Activated naive CD8-positive, alpha-beta T cell treated with anti-CD3 and anti-CD28 coated beads, Interleukin-2, amount 10 ng/mL, durations not matched to agents 7 days and 5 days (primary cell): ENCODE measurements around the gene ETHE1. TPM values are rescaled to one million over a fixed set of nuclear protein-coding genes. Genes with fewer than 3 reads are reported as not detected.

Experiments used
- ATAC-seq: fragments of 150-1000 bp; cut with Tn5 transposase; one replicate; pipeline ENCODE4 v1.10.0; 2021; ENCODE audit warnings: low read depth, moderate library complexity
- POLR2A ChIA-PET: fragments of 350-600 bp; sonication (Branson Sonifier 250); formaldehyde crosslinking; loops from one replicate; lab custom pipeline; 2021; ENCODE audit warnings: antibody characterized with exemption; lab: Charles Lee
- DNase-seq: peaks from one replicate; pipeline ENCODE4 v3.0.0; 2021
- H3K27ac Mint-ChIP-seq: one replicate; pipeline ENCODE4 v1.8.0; 2022; ENCODE audit warnings: mild to moderate bottlenecking, mixed read lengths
- H3K27me3 Mint-ChIP-seq: one replicate; pipeline ENCODE4 v1.8.0; 2022; ENCODE audit warnings: mild to moderate bottlenecking, moderate library complexity, mixed read lengths
- H3K36me3 Mint-ChIP-seq: one replicate; pipeline ENCODE4 v1.8.0; 2021; ENCODE audit warnings: mild to moderate bottlenecking, mixed read lengths
- H3K4me1 Mint-ChIP-seq: one replicate; pipeline ENCODE4 v1.8.0; 2021; ENCODE audit warnings: mixed read lengths
- H3K4me3 Mint-ChIP-seq: one replicate; pipeline ENCODE4 v1.8.0; 2022; ENCODE audit warnings: mild to moderate bottlenecking, moderate library complexity, mixed read lengths
- H3K9me3 Mint-ChIP-seq: one replicate; pipeline ENCODE4 v1.8.0; 2021; ENCODE audit warnings: mixed read lengths
- total RNA-seq, 2 experiments: library from RNA; stranded (reverse); gene quantifications; one replicate each; pipeline ENCODE4 v1.2.3, GENCODE V29; 2021

Gene ETHE1
- total RNA-seq, 2 experiments from 2014 or later = 57.1 to 61.1 TPM

GRCh38 chr19:43545981-43546380, 19.0 kb upstream of the ETHE1 start:
- Mint-ChIP-seq H3K27ac (no peak overlapping the region), H3K4me1 (no peaks in the 10 kb centered on the region)

GRCh38 chr19:43545276-43545675, 18.3 kb upstream of the ETHE1 start:
- Mint-ChIP-seq H3K36me3 (peaks cover 13% of the 10 kb centered on the region), H3K4me3 (no peak overlapping the region), H3K9me3 (no peaks in the 10 kb centered on the region), H3K27ac (peak overlapping the region; percentile 50), H3K4me1 (no peaks in the 10 kb centered on the region), H3K27me3 (no peaks in the 10 kb centered on the region)
- POLR2A ChIA-PET = interaction anchor here (0.8 kb wide), 1 partner anchor 12 kb away, joined by 4 read pairs; no protein-coding TSS in a partner anchor
- ATAC-seq (no peak), DNase-seq (no peak)

More at GRCh38 chr19:43545981-43546380, 19.0 kb upstream of the ETHE1 start:
- no peak for DNase-seq
- H3K9me3 Mint-ChIP-seq = no peaks in the 10 kb centered on the region
- no peak overlapping the region for H3K4me3 Mint-ChIP-seq
- POLR2A ChIA-PET = interaction anchor here (0.6 to 0.8 kb wide), 2 partner anchors 9 to 12 kb away, joined by 3 to 4 read pairs; no protein-coding TSS in a partner anchor
- H3K27me3 Mint-ChIP-seq = no peaks in the 10 kb centered on the region
- no peak for ATAC-seq
- peaks cover 14% of the 10 kb centered on the region for H3K36me3 Mint-ChIP-seq

- ATAC-seq (no peak), DNase-seq (no peak)
- no peak overlapping the region for H3K4me3 Mint-ChIP-seq
- no peaks in the 10 kb centered on the region for H3K27me3 Mint-ChIP-seq
- H3K36me3 Mint-ChIP-seq = peaks cover 22% of the 10 kb centered on the region
- no peak overlapping the region for H3K27ac Mint-ChIP-seq
- peaks cover 3% of the 10 kb centered on the region for H3K9me3 Mint-ChIP-seq
- POLR2A ChIA-PET = interaction anchor here (1.1 kb wide), 1 partner anchor 37 kb away, joined by 3 read pairs; no protein-coding TSS in a partner anchor
- no peaks in the 10 kb centered on the region for H3K4me1 Mint-ChIP-seq
These were observed 17.1 kb upstream of the ETHE1 start for GRCh38 chr19:43544077-43544476.

GRCh38 chr19:43541920-43542650, 15.1 kb upstream of the ETHE1 start:
- Mint-ChIP-seq H3K4me3 (no peak overlapping the region), H3K4me1 (no peaks in the 10 kb centered on the region), H3K9me3 (peaks cover 4% of the 10 kb centered on the region), H3K36me3 (peaks cover 34% of the 10 kb centered on the region), H3K27ac (no peak overlapping the region), H3K27me3 (no peaks in the 10 kb centered on the region)
- POLR2A ChIA-PET = interaction anchor here (1.2 kb wide), 1 partner anchor 9 kb away, joined by 5 read pairs; the partner anchor contains the start of gene ZNF575
- no peak for DNase-seq
- ATAC-seq = no peak

- POLR2A ChIA-PET = no interaction called here
- DNase-seq (no peak), ATAC-seq (no peak)
- H3K27me3 Mint-ChIP-seq = no peaks in the 10 kb centered on the region
- H3K36me3 Mint-ChIP-seq = peaks cover 34% of the 10 kb centered on the region
- peaks cover 3% of the 10 kb centered on the region for H3K4me1 Mint-ChIP-seq
- peaks cover 4% of the 10 kb centered on the region for H3K9me3 Mint-ChIP-seq
- H3K4me3 Mint-ChIP-seq = no peak overlapping the region
- no peak overlapping the region for H3K27ac Mint-ChIP-seq
These were observed 13.4 kb upstream of the ETHE1 start for GRCh38 chr19:43540381-43540780.

GRCh38 chr19:43538922-43539321, 11.9 kb upstream of the ETHE1 start:
- Mint-ChIP-seq H3K27me3 (no peaks in the 10 kb centered on the region), H3K9me3 (peaks cover 4% of the 10 kb centered on the region), H3K27ac (peak overlapping the region; percentile 15), H3K4me1 (peaks cover 4% of the 10 kb centered on the region), H3K36me3 (peaks cover 34% of the 10 kb centered on the region), H3K4me3 (no peak overlapping the region)
- ATAC-seq (no peak), DNase-seq (no peak)
- POLR2A ChIA-PET = no interaction called here

- H3K36me3 Mint-ChIP-seq = peaks cover 20% of the 10 kb centered on the region
- no peaks in the 10 kb centered on the region for H3K27me3 Mint-ChIP-seq
- H3K4me1 Mint-ChIP-seq = peaks cover 14% of the 10 kb centered on the region
- ATAC-seq (no peak), DNase-seq (peak; percentile 46)
- H3K4me3 Mint-ChIP-seq = no peak overlapping the region
- peak overlapping the region; percentile 8 for H3K27ac Mint-ChIP-seq
- POLR2A ChIA-PET = interaction anchor here (0.6 to 3.7 kb wide), 4 partner anchors 9 to 64 kb away, joined by 3 to 14 read pairs (median 6); no protein-coding TSS in a partner anchor
- H3K9me3 Mint-ChIP-seq = peaks cover 4% of the 10 kb centered on the region
These were observed 8.1 kb upstream of the ETHE1 start for GRCh38 chr19:43534816-43535761.

- H3K4me3 Mint-ChIP-seq = peak overlapping the region; percentile 87
- H3K27me3 Mint-ChIP-seq = no peaks in the 10 kb centered on the region
- DNase-seq (no peak), ATAC-seq (no peak)
- H3K9me3 Mint-ChIP-seq = peaks cover 4% of the 10 kb centered on the region
- peak overlapping the region; percentile 97 for H3K27ac Mint-ChIP-seq
- peaks cover 14% of the 10 kb centered on the region for H3K36me3 Mint-ChIP-seq
- POLR2A ChIA-PET = interaction anchor here (0.7 to 3.7 kb wide), 13 partner anchors 9 to 134 kb away, joined by 3 to 22 read pairs (median 9); partner anchors contain the start of genes IRGQ, PHLDB3 and ZNF576
- peaks cover 14% of the 10 kb centered on the region for H3K4me1 Mint-ChIP-seq
These were observed 7.4 kb upstream of the ETHE1 start for GRCh38 chr19:43534305-43534815.

GRCh38 chr19:43533546-43534304, 6.7 kb upstream of the ETHE1 start:
- Mint-ChIP-seq H3K4me3 (peak overlapping the region; percentile 87), H3K9me3 (no peaks in the 10 kb centered on the region), H3K27me3 (no peaks in the 10 kb centered on the region), H3K27ac (peak overlapping the region; percentile 97), H3K36me3 (peaks cover 9% of the 10 kb centered on the region), H3K4me1 (peaks cover 14% of the 10 kb centered on the region)
- POLR2A ChIA-PET = interaction anchor here (1.1 to 3.7 kb wide), 15 partner anchors 9 to 135 kb away, joined by 3 to 22 read pairs (median 7); partner anchors contain the start of genes IRGQ, PHLDB3 and ZNF576
- DNase-seq (peak; percentile 95), ATAC-seq (peak; percentile 76)

GRCh38 chr19:43532962-43533545, 6.1 kb upstream of the ETHE1 start, which contains the start of gene ZNF575:
ZNF575 (plus strand) TSS chr19:43533188; CDS start chr19:43534423, 1,235 bp downstream.
- no peaks in the 10 kb centered on the region for H3K9me3 Mint-ChIP-seq
- DNase-seq (peak; percentile 86), ATAC-seq (peak; percentile 64)
- POLR2A ChIA-PET = interaction anchor here (1.1 to 3.7 kb wide), 15 partner anchors 8 to 135 kb away, joined by 3 to 22 read pairs (median 7); partner anchors contain the start of genes IRGQ, PHLDB3 and ZNF576
- H3K4me1 Mint-ChIP-seq = peaks cover 14% of the 10 kb centered on the region
- peaks cover 3% of the 10 kb centered on the region for H3K36me3 Mint-ChIP-seq
- H3K4me3 Mint-ChIP-seq = peak within 1 kb of the TSS; percentile 87
- peak within 1 kb of the TSS; percentile 97 for H3K27ac Mint-ChIP-seq
- no peaks in the 10 kb centered on the region for H3K27me3 Mint-ChIP-seq

- peak overlapping the region; percentile 87 for H3K4me3 Mint-ChIP-seq
- peak; percentile 67 for DNase-seq
- H3K27ac Mint-ChIP-seq = peak overlapping the region; percentile 88
- H3K4me1 Mint-ChIP-seq = peaks cover 18% of the 10 kb centered on the region
- H3K9me3 Mint-ChIP-seq = no peaks in the 10 kb centered on the region
- POLR2A ChIA-PET = interaction anchor here (1.2 to 3.7 kb wide), 12 partner anchors 8 to 93 kb away, joined by 3 to 22 read pairs (median 10); partner anchors contain the start of genes IRGQ, PHLDB3 and ZNF576
- peaks cover 3% of the 10 kb centered on the region for H3K36me3 Mint-ChIP-seq
- no peaks in the 10 kb centered on the region for H3K27me3 Mint-ChIP-seq
- peak; percentile 34 for ATAC-seq
These were observed 5.6 kb upstream of the ETHE1 start for GRCh38 chr19:43532571-43532961.
